Measurements from ENCODE around the gene RNFT2. TPM values are rescaled to one million over a fixed set of nuclear protein-coding genes. Genes with fewer than 3 reads are reported as not detected.

The RNFT2 gene
- total RNA-seq, 1 experiment from 2014 or later = 12.3 TPM

GRCh38 chr12:116689979-116690744 lies 48.0 kb upstream of the RNFT2 start:
- no peak for ATAC-seq
- no peak for DNase-seq (ENCODE audit: low read depth, low spot score)
- POLR2A ChIA-PET = interaction anchor here (0.6 kb wide), 2 partner anchors 62 to 73 kb away, joined by 4 to 7 read pairs; no protein-coding TSS in a partner anchor
- CTCF ChIA-PET = interaction anchor here (0.5 kb wide), 1 partner anchor 157 kb away, joined by 9 read pairs; no protein-coding TSS in a partner anchor
- intact Hi-C loops (cut with micrococcal nuclease; ENCODE audit: unreplicated experiment) (loop anchor here (10.0 kb wide), 1 partner anchor 415 kb away; the partner anchor contains the start of gene MED13L), in situ Hi-C loops (cut with HindIII; ENCODE audit: low pct_unique_long_range_greater_than_20kb, low sequenced_read_pairs) (no loop called here)
- Histone ChIP-seq H3K27me3 (ENCODE audit: control insufficient read depth, insufficient read depth, low read length) (no peaks in the 10 kb centered on the region), H3K4me1 (ENCODE audit: control insufficient read depth, insufficient read depth, low read length) (peaks cover 13% of the 10 kb centered on the region), H3K4me3 (ENCODE audit: low read depth in 2 of 2, low read length in 2 of 2) (no peak overlapping the region), H3K27ac (ENCODE audit: low read length) (peak overlapping the region; percentile 20; the same call in 1 of the 2 replicates), H3K36me3 (ENCODE audit: control insufficient read depth, insufficient read depth, low read length) (no peaks in the 10 kb centered on the region), H3K9me3 (ENCODE audit: control insufficient read depth, insufficient read depth, low read depth, low read length) (no peaks in the 10 kb centered on the region)
- TF ChIP-seq, protein P1, sequence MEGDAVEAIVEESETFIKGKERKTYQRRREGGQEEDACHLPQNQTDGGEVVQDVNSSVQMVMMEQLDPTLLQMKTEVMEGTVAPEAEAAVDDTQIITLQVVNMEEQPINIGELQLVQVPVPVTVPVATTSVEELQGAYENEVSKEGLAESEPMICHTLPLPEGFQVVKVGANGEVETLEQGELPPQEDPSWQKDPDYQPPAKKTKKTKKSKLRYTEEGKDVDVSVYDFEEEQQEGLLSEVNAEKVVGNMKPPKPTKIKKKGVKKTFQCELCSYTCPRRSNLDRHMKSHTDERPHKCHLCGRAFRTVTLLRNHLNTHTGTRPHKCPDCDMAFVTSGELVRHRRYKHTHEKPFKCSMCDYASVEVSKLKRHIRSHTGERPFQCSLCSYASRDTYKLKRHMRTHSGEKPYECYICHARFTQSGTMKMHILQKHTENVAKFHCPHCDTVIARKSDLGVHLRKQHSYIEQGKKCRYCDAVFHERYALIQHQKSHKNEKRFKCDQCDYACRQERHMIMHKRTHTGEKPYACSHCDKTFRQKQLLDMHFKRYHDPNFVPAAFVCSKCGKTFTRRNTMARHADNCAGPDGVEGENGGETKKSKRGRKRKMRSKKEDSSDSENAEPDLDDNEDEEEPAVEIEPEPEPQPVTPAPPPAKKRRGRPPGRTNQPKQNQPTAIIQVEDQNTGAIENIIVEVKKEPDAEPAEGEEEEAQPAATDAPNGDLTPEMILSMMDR (IDR thresholded peaks at IDR 0.05) = no peak
- TF ChIP-seq SIN3A (IDR thresholded peaks at IDR 0.05; ENCODE audit: borderline replicate concordance, insufficient read depth, low read depth, low read length) (no peak), POLR2AphosphoS5 (IDR thresholded peaks at IDR 0.05; ENCODE audit: low read depth, low read length) (no peak), REST (IDR thresholded peaks at IDR 0.05; ENCODE audit: insufficient read depth in 1 of 2, low read depth in 2 of 2, low read length in 1 of 2) (no peak), TCF7L2 (IDR thresholded peaks at IDR 0.05; ENCODE audit: low read depth, low read length) (no peak)
- BruUV-seq (replicated peaks) = no TSS peak

DNA sequence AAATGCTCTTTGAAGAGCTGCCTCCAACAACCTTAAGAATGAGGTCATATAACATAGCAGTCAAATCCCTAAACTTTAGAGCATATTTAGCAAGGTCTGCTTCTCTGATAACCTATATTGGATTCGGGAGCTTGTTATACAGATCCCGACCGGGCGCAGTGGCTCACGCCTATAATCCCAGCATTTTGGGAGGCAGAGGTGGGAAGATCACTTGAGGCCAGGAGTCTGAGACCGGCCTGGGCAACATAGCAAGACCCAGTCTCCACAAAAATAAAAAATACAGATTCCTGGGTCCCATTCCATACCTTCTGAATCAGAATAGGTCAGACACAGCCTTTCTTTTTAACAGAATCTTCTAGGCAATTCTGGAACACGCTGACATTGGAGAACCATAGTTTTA lies 46.9 kb upstream of the RNFT2 start:
- intact Hi-C loops (cut with micrococcal nuclease; ENCODE audit: unreplicated experiment) (no loop called here), in situ Hi-C loops (cut with HindIII; ENCODE audit: low pct_unique_long_range_greater_than_20kb, low sequenced_read_pairs) (no loop called here)
- no peak for TF ChIP-seq SIN3A (IDR thresholded peaks at IDR 0.05; ENCODE audit: borderline replicate concordance, insufficient read depth, low read depth, low read length)
- TF ChIP-seq REST (IDR thresholded peaks at IDR 0.05; ENCODE audit: insufficient read depth in 1 of 2, low read depth in 2 of 2, low read length in 1 of 2) = no peak
- TF ChIP-seq, protein P1 (IDR thresholded peaks at IDR 0.05) = no peak
- TF ChIP-seq TCF7L2 (IDR thresholded peaks at IDR 0.05; ENCODE audit: low read depth, low read length) = no peak
- no peak for TF ChIP-seq POLR2AphosphoS5 (IDR thresholded peaks at IDR 0.05; ENCODE audit: low read depth, low read length)
- Histone ChIP-seq H3K9me3 (ENCODE audit: control insufficient read depth, insufficient read depth, low read depth, low read length) (no peaks in the 10 kb centered on the region), H3K27me3 (ENCODE audit: control insufficient read depth, insufficient read depth, low read length) (no peaks in the 10 kb centered on the region), H3K4me1 (ENCODE audit: control insufficient read depth, insufficient read depth, low read length) (peaks cover 13% of the 10 kb centered on the region), H3K4me3 (ENCODE audit: low read depth in 2 of 2, low read length in 2 of 2) (no peak overlapping the region), H3K36me3 (ENCODE audit: control insufficient read depth, insufficient read depth, low read length) (no peaks in the 10 kb centered on the region), H3K27ac (ENCODE audit: low read length) (no peak overlapping the region)
- ATAC-seq (no peak), DNase-seq (ENCODE audit: low read depth, low spot score) (no peak)
- no TSS peak for BruUV-seq (replicated peaks)
- POLR2A ChIA-PET = interaction anchor here (0.6 kb wide), 3 partner anchors 219 to 765 kb away, joined by 3 to 5 read pairs (median 4); no protein-coding TSS in a partner anchor
- CTCF ChIA-PET = interaction anchor here (0.6 to 0.7 kb wide), 3 partner anchors 33 to 658 kb away, joined by 3 to 10 read pairs (median 6); no protein-coding TSS in a partner anchor

All from Panc1 (cell line).